Endodermal cell (in vitro differentiated cells): ENCODE results near the gene SRMS. TPM values are rescaled to one million over a fixed set of nuclear protein-coding genes. Genes with fewer than 3 reads are reported as not detected.

Source experiments
- DNase-seq: peaks from one replicate; pipeline ENCODE4 v3.0.0-alpha.2; 2017
- H3K27ac ChIP-seq: 2 replicates; pipeline ENCODE4 v1.5.1; 2013; ENCODE audit warnings: mild to moderate bottlenecking, low read depth, low read length, moderate library complexity
- H3K27me3 ChIP-seq: 2 replicates; pipeline ENCODE4 v1.6.1; 2013; ENCODE audit warnings: mild to moderate bottlenecking, low read length, moderate library complexity; ENCODE audit not compliant: insufficient read depth, control insufficient read depth, poor library complexity, severe bottlenecking
- H3K36me3 ChIP-seq: 2 replicates; pipeline ENCODE4 v1.7.0; 2013; ENCODE audit warnings: mild to moderate bottlenecking, low read length, moderate library complexity; ENCODE audit not compliant: control insufficient read depth, insufficient read depth
- H3K4me1 ChIP-seq: one replicate; pipeline ENCODE4 v1.7.0; 2013; ENCODE audit warnings: low read length; ENCODE audit not compliant: control insufficient read depth, insufficient read depth
- H3K4me3 ChIP-seq: 2 replicates; pipeline ENCODE4 v1.5.1; 2013; ENCODE audit warnings: mild to moderate bottlenecking, low read length, moderate library complexity
- H3K9ac ChIP-seq: 2 replicates; pipeline ENCODE4 v1.6.1; 2013; ENCODE audit warnings: mild to moderate bottlenecking, low read length, moderate library complexity; ENCODE audit not compliant: poor library complexity, severe bottlenecking; ENCODE audit errors: extremely low read depth
- H3K9me3 ChIP-seq: 2 replicates; pipeline ENCODE4 v1.6.1; 2013; ENCODE audit warnings: mild to moderate bottlenecking, low read length, moderate library complexity; ENCODE audit not compliant: control insufficient read depth
- H3K27ac Mint-ChIP-seq: 2 replicates; pipeline ENCODE4 v1.8.0; 2020; ENCODE audit warnings: mixed read lengths
- H3K27me3 Mint-ChIP-seq: 2 replicates; pipeline ENCODE4 v1.8.0; 2021; ENCODE audit warnings: mild to moderate bottlenecking, mixed read lengths; ENCODE audit not compliant: insufficient read depth
- H3K36me3 Mint-ChIP-seq: 2 replicates; pipeline ENCODE4 v1.8.0; 2020; ENCODE audit warnings: low read depth, mixed read lengths
- H3K4me1 Mint-ChIP-seq: 2 replicates; pipeline ENCODE4 v1.8.0; 2020; ENCODE audit warnings: mixed read lengths
- H3K4me3 Mint-ChIP-seq: 2 replicates; pipeline ENCODE4 v1.8.0; 2020; ENCODE audit warnings: mild to moderate bottlenecking, moderate library complexity, mixed read lengths
- H3K9me3 Mint-ChIP-seq: 2 replicates; pipeline ENCODE4 v1.8.0; 2020; ENCODE audit warnings: mild to moderate bottlenecking, mixed read lengths
- WGBS, 2 experiments: methylation state at CpG; one replicate each; pipeline versions ENCODE4 v1.1.5 to v1.1.7; 2013; ENCODE audit warnings: missing lambda C conversion rate in 2 of 2, mixed read lengths in 1 of 2; ENCODE audit not compliant: insufficient coverage in 1 of 2, insufficient read length in 1 of 2; 5-methylcytosine and 5-hydroxymethylcytosine counted together
- total RNA-seq, 2 donors: library from RNA; stranded (reverse); fragmentation: NEBNext Ultra II Directional in 1 of 2; extraction: Animal tissue kit (Norgen Biotek cat#: 25700) in 1 of 2; gene quantifications; 2 replicates in 1 of 2; 3 replicates in 1 of 2; pipeline ENCODE4 v1.2.1, GENCODE V29; 2021
- TF ChIP-seq, protein P1 (sequence below): fragments of 200-600 bp; sonication (generic); conservative IDR thresholded peaks from 2 replicates; pipeline ENCODE4 v1.5.0; 2021; ENCODE audit warnings: antibody characterized with exemption, mild to moderate bottlenecking

The SRMS gene
- total RNA-seq, 2 donors from 2014 or later, result not detected

DNA sequence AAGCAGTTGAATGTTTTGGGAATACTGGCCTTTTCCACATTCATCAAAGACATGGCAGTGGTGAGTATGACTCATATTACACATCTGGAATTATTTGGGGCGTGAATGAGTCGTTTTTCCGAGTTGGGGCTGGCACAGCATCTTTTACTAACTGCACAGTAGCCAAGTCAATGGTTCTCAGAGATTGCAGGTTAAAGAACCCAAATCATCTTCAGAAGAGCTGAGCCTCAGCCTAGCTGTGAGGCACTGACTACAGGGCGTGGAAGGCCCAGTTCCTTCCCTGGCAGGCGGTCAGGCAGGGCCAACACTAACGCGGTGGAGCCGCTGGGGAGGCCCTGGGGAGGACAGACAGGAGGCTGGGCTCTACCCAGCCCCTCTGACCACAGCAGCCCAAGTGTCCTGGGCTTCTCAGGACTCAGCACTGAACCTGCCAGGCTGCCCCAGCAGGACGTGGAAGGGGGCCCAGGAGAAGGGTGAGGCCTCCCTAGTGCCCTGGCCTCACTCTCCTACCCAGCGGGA is 46.6 kb upstream of the SRMS start:
- Mint-ChIP-seq H3K4me3 (no peak overlapping the region), H3K27ac (no peak overlapping the region), H3K36me3 (peaks cover 39% of the 10 kb centered on the region), H3K4me1 (no peaks in the 10 kb centered on the region), H3K9me3 (no peaks in the 10 kb centered on the region), H3K27me3 (no peaks in the 10 kb centered on the region)
- H3K9ac ChIP-seq, result no peak overlapping the region
- H3K27me3 ChIP-seq, result no peaks in the 10 kb centered on the region
- H3K27ac ChIP-seq, result no peak overlapping the region
- H3K4me1 ChIP-seq, result no peaks in the 10 kb centered on the region
- no peaks in the 10 kb centered on the region for H3K9me3 ChIP-seq
- H3K4me3 ChIP-seq, result no peak overlapping the region
- TF ChIP-seq, protein P1, sequence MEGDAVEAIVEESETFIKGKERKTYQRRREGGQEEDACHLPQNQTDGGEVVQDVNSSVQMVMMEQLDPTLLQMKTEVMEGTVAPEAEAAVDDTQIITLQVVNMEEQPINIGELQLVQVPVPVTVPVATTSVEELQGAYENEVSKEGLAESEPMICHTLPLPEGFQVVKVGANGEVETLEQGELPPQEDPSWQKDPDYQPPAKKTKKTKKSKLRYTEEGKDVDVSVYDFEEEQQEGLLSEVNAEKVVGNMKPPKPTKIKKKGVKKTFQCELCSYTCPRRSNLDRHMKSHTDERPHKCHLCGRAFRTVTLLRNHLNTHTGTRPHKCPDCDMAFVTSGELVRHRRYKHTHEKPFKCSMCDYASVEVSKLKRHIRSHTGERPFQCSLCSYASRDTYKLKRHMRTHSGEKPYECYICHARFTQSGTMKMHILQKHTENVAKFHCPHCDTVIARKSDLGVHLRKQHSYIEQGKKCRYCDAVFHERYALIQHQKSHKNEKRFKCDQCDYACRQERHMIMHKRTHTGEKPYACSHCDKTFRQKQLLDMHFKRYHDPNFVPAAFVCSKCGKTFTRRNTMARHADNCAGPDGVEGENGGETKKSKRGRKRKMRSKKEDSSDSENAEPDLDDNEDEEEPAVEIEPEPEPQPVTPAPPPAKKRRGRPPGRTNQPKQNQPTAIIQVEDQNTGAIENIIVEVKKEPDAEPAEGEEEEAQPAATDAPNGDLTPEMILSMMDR, result no peak
- H3K36me3 ChIP-seq, result no peaks in the 10 kb centered on the region
- WGBS, 2 experiments, result 90 to 91% methylated on average over 10 of the region's 10 CpGs
- no peak for DNase-seq

DNA sequence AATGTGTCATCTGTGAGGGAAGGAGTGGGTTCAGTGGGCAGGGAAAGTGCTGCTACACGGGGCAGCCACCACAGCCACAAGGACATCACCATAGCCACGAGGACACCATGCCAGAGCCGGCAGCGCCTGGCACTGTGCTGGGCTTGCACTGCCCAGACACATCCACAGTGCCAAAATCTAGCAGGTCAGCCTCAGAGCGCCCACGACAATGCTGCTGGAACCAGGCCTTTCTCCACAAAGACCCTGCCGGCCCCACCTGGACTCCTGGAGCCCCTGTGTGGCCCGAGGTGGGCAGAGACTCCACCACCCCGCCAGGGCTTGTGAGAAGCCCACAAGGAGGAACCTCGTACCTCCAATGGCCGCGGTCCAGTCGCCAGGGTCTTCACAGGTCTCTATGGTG is 45.1 kb upstream of the SRMS start:
- WGBS, 2 experiments, result 91 to 97% methylated on average over 10 to 13 of the region's 13 CpGs
- no peaks in the 10 kb centered on the region for H3K9me3 Mint-ChIP-seq
- Histone ChIP-seq H3K27ac (no peak overlapping the region), H3K36me3 (no peaks in the 10 kb centered on the region), H3K9ac (no peak overlapping the region), H3K4me1 (no peaks in the 10 kb centered on the region), H3K4me3 (no peak overlapping the region), H3K9me3 (no peaks in the 10 kb centered on the region), H3K27me3 (no peaks in the 10 kb centered on the region)
- TF ChIP-seq, protein P1, result no peak
- no peak overlapping the region for H3K4me3 Mint-ChIP-seq
- no peaks in the 10 kb centered on the region for H3K27me3 Mint-ChIP-seq
- DNase-seq, result no peak
- no peak overlapping the region for H3K27ac Mint-ChIP-seq
- H3K4me1 Mint-ChIP-seq, result peaks cover under 1% of the 10 kb centered on the region
- H3K36me3 Mint-ChIP-seq, result peaks cover 31% of the 10 kb centered on the region

DNA sequence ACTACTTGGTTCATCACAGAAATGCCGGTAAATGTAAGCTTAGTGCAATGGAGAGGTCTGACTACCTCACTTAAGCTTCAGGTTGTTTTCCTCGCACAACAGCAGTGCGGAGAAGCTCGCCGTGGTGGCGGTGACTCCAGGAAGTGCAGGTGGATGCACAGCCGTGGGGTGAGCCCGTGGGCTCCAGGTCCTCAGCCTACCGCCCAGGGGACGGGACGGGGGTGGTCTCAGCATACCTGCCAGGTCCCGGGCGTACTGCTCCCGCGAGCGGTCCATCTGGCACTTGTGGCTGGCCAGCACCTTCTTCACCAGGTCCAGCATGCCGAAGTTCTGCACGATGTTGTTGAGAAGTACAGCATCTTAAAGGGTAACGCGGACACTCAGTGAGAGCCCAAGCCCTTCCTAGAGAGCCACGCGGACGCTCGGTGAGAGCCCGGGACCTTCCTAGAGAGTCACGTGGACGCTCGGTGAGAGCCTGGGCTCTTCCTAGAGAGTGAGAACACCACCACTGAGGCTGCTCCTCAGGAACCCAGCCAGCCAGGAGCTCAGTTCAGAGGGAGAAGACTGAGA is 44.3 kb upstream of the SRMS start:
- Mint-ChIP-seq H3K4me1 (peaks cover 5% of the 10 kb centered on the region), H3K36me3 (peaks cover 29% of the 10 kb centered on the region), H3K27me3 (no peaks in the 10 kb centered on the region), H3K4me3 (no peak overlapping the region), H3K27ac (no peak overlapping the region), H3K9me3 (no peaks in the 10 kb centered on the region)
- H3K27me3 ChIP-seq, result no peaks in the 10 kb centered on the region
- TF ChIP-seq, protein P1, result no peak
- H3K4me3 ChIP-seq, result no peak overlapping the region
- H3K36me3 ChIP-seq, result no peaks in the 10 kb centered on the region
- H3K4me1 ChIP-seq, result no peaks in the 10 kb centered on the region
- DNase-seq, result no peak
- H3K9ac ChIP-seq, result no peak overlapping the region
- no peaks in the 10 kb centered on the region for H3K9me3 ChIP-seq
- no peak overlapping the region for H3K27ac ChIP-seq
- WGBS, 2 experiments, result 96% methylated on average over 25 to 28 of the region's 28 CpGs
